ENCODE results near the gene FN3KRP.
"Not testable (repeated sequence)": the region's sequence is repeated elsewhere in the genome, so short reads cannot be mapped to it uniquely, and the experiment has no call there.

The FN3KRP gene

DNA sequence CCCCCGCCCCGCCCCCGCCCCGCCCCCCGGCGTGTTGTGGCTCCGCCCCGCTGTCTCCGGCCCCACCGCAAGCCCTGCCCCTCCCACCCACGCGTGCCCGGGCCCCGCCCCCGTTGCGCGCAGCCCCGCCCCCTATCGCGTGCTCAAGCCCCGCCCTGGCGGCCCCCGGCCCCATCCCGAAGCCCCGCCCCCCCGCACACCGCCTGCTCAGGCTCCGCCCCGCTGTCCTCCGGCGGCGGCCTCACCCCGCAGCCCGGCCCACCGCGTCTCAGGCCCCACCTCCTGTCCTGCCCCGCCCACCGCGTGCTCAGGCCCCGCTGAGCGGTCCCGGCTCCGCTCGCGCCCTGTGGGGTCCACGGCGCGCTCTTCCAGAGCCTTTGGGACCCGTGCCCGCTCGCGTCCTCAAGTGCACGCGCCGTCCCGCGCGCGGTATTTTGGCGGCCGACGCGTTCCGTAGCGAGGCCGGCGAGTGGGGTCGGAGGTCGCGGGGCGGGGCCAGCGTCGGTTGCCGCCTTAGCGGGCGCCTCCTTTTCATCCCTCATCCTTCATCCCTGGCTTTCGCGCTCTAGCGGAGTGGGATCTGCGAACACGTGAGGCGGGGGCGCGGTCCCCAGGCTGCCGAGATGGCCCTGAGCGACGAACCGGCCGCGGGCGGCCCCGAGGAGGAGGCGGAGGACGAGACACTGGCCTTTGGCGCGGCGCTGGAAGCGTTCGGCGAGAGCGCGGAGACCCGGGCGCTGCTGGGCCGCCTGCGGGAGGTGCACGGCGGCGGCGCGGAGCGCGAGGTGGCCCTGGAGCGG, 35.3 kb downstream of the FN3KRP start, which contains the start of gene TBCD:
TBCD (plus strand) TSS at position 495 of the 800 bp plus-strand sequence; CDS start at position 624, 129 bp downstream.
- Histone ChIP-seq H3K4me1 (ENCODE audit: control insufficient read depth, insufficient read depth, low read length) (peaks cover 12% of the 10 kb centered on the region), H3K36me3 (ENCODE audit: control insufficient read depth in 2 of 2, insufficient read depth in 2 of 2, low read length in 2 of 2) (peaks cover 0 to 3% of the 10 kb centered on the region in 2 donors), H3K9me3 (ENCODE audit: control insufficient read depth in 2 of 2, low read length in 2 of 2) (no peaks in the 10 kb centered on the region), H3K27ac (ENCODE audit: low read length) (peak within 1 kb of the TSS; percentile 41), H3K9ac (ENCODE audit: low read length in 2 of 2) (peak within 1 kb of the TSS; percentile 8 to 55), H3K4me3 (ENCODE audit: low read length in 2 of 2) (peak within 1 kb of the TSS; percentile 53 to 85), H3K27me3 (ENCODE audit: control insufficient read depth in 1 of 2, insufficient read depth in 2 of 2, low read length in 2 of 2) (no peaks in the 10 kb centered on the region)

GRCh38 chr17:82752371-82753200, 36.1 kb downstream of the FN3KRP start:
- Histone ChIP-seq H3K27ac (ENCODE audit: low read length) (no peak overlapping the region), H3K4me3 (ENCODE audit: low read length in 2 of 2) (peak overlapping the region; percentile 44 to 85), H3K9ac (ENCODE audit: low read length in 2 of 2) (peak overlapping the region; percentile 8 to 55), H3K27me3 (ENCODE audit: control insufficient read depth in 1 of 2, insufficient read depth in 2 of 2, low read length in 2 of 2) (no peaks in the 10 kb centered on the region), H3K36me3 (ENCODE audit: control insufficient read depth in 2 of 2, insufficient read depth in 2 of 2, low read length in 2 of 2) (peaks cover 0 to 3% of the 10 kb centered on the region in 2 donors), H3K4me1 (ENCODE audit: control insufficient read depth, insufficient read depth, low read length) (peaks cover 12% of the 10 kb centered on the region), H3K9me3 (ENCODE audit: control insufficient read depth in 2 of 2, low read length in 2 of 2) (no peaks in the 10 kb centered on the region)

GRCh38 chr17:82753201-82753464, 36.6 kb downstream of the FN3KRP start:
- Histone ChIP-seq H3K36me3 (ENCODE audit: control insufficient read depth in 2 of 2, insufficient read depth in 2 of 2, low read length in 2 of 2) (peaks cover 0 to 3% of the 10 kb centered on the region in 2 donors), H3K9me3 (ENCODE audit: control insufficient read depth in 2 of 2, low read length in 2 of 2) (no peaks in the 10 kb centered on the region), H3K9ac (ENCODE audit: low read length in 2 of 2) (peak overlapping the region in 1 of 2 donors; percentile 8), H3K4me3 (ENCODE audit: low read length in 2 of 2) (peak overlapping the region; percentile 44 to 85), H3K4me1 (ENCODE audit: control insufficient read depth, insufficient read depth, low read length) (peaks cover 12% of the 10 kb centered on the region), H3K27me3 (ENCODE audit: control insufficient read depth in 1 of 2, insufficient read depth in 2 of 2, low read length in 2 of 2) (no peaks in the 10 kb centered on the region), H3K27ac (ENCODE audit: low read length) (no peak overlapping the region)

DNA sequence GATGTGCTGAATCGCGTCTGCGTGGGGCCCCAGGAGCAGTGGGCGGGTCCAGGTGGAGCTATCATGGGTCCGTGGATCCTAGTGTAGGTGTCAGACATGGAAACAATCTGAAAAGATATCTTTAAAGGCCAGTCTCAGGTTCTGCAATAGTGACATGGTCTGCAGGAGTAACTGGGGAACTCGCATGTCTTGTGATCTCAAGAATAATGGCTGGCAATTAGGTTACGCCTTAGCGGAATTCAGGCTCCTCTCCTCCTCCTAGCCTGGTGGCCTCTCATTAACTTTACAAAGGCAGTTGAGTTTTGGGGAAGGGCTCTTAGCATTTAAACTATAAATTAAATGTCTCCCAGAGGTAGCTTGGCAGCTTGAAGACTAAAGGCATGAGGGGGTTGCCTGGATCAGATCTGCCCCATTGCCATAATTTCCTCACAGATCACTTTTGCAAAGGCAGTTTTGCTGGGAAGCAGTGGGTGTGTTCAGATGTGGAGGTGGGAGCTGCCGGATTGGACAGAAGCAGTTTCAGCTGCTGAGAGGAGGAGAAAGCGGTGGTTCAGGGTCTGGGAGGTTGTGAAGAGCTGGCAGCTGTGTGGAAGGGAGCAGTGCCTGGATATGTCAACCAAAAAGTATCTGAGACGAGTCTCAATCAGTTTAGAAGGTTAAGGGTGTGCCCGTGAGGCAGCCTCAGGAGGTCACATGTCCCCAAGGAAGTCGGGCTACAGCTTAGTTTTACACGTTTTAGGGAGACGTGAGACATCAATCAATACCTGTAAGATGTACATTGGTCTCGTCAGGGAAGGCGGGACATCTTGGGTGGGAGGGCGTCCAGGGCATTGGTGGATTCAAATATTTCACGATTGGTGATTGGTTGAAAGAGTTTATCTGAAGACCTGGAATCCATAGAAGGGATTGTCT, 38.0 kb downstream of the FN3KRP start:
- Histone ChIP-seq H3K36me3 (ENCODE audit: control insufficient read depth in 2 of 2, insufficient read depth in 2 of 2, low read length in 2 of 2) (no peaks in the 10 kb centered on the region), H3K9me3 (ENCODE audit: control insufficient read depth in 2 of 2, low read length in 2 of 2) (no peaks in the 10 kb centered on the region), H3K27ac (ENCODE audit: low read length) (no peak overlapping the region), H3K27me3 (ENCODE audit: control insufficient read depth in 1 of 2, insufficient read depth in 2 of 2, low read length in 2 of 2) (no peaks in the 10 kb centered on the region), H3K9ac (ENCODE audit: low read length in 2 of 2) (no peak overlapping the region), H3K4me1 (ENCODE audit: control insufficient read depth, insufficient read depth, low read length) (peaks cover 12% of the 10 kb centered on the region), H3K4me3 (ENCODE audit: low read length in 2 of 2) (no peak overlapping the region)

DNA sequence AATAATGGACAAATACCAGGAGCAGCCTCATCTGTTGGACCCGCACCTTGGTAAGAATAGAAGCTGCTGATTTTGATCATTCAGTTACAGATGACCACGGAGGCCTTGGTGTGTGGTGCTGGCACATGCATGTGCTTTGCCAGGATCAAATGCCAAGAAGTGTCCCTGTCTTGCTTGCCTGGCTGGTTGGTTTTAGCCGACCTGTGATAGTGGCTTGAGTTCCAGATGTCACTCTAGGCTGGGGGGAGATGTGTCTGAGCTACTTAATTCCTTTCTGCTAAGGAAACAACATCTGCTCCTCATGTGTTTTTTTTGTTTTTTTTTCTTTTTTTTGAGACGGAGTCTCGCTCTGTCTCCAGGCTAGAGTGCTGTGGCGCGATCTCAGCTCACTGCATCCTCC, 39.7 kb downstream of the FN3KRP start:
- Histone ChIP-seq H3K4me3 (ENCODE audit: low read length in 2 of 2) (no peak overlapping the region), H3K9ac (ENCODE audit: low read length in 2 of 2) (no peak overlapping the region), H3K27me3 (ENCODE audit: control insufficient read depth in 1 of 2, insufficient read depth in 2 of 2, low read length in 2 of 2) (no peaks in the 10 kb centered on the region), H3K4me1 (ENCODE audit: control insufficient read depth, insufficient read depth, low read length) (peaks cover 10% of the 10 kb centered on the region), H3K36me3 (ENCODE audit: control insufficient read depth in 2 of 2, insufficient read depth in 2 of 2, low read length in 2 of 2) (no peaks in the 10 kb centered on the region), H3K9me3 (ENCODE audit: control insufficient read depth in 2 of 2, low read length in 2 of 2) (no peaks in the 10 kb centered on the region), H3K27ac (ENCODE audit: low read length) (no peak overlapping the region)

GRCh38 chr17:82765371-82765770, 48.9 kb downstream of the FN3KRP start:
- no peaks in the 10 kb centered on the region for H3K9me3 ChIP-seq (ENCODE audit: control insufficient read depth in 2 of 2, low read length in 2 of 2)
- H3K4me3 ChIP-seq (ENCODE audit: low read length in 2 of 2) = no peak overlapping the region
- no peak overlapping the region for H3K9ac ChIP-seq (ENCODE audit: low read length in 2 of 2)
- H3K27me3 ChIP-seq (ENCODE audit: control insufficient read depth in 1 of 2, insufficient read depth in 2 of 2, low read length in 2 of 2) = no peaks in the 10 kb centered on the region
- H3K36me3 ChIP-seq (ENCODE audit: control insufficient read depth in 2 of 2, insufficient read depth in 2 of 2, low read length in 2 of 2) = peaks cover 22 to 29% of the 10 kb centered on the region in 2 donors
- H3K27ac ChIP-seq (ENCODE audit: low read length) = no peak overlapping the region
- H3K4me1 ChIP-seq (ENCODE audit: control insufficient read depth, insufficient read depth, low read length) = no peaks in the 10 kb centered on the region

DNA sequence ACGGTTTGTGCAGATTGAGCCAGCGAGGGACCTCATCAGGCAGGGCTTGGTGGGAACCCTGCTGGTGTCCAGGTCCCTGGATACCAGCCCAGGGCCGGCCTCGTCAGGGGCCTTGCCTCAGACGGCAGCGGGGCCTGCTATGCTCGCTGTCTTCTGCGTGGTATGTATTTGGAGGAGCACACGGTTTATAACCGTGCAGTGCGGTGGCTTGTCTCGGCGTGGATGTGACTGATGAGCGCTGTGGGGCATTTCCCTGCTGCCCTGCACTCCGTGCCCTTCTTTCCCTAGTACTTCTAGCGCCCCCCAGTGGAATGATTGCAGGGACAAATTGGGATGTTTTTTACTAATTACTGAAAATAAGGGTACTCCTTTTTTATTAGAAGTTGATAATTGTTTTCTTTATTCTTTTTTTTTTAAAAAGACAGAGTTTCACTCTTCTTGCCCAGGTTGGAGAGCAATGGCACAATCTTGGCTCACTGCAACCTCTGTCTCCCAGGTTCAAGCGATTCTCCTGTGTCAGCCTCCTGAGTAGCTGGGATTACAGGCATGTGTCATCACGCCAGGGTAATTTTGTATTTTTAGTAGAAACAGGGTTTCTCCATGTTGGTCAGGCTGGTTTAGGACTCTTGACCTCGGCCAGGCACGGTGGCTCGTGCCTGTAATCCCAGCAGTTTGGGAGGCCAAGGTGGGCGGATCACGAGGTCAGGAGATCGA, 50.7 kb downstream of the FN3KRP start:
- Histone ChIP-seq H3K4me3 (ENCODE audit: low read length in 2 of 2) (no peak overlapping the region), H3K4me1 (ENCODE audit: control insufficient read depth, insufficient read depth, low read length) (no peaks in the 10 kb centered on the region), H3K9ac (ENCODE audit: low read length in 2 of 2) (no peak overlapping the region), H3K27me3 (ENCODE audit: control insufficient read depth in 1 of 2, insufficient read depth in 2 of 2, low read length in 2 of 2) (no peaks in the 10 kb centered on the region), H3K36me3 (ENCODE audit: control insufficient read depth in 2 of 2, insufficient read depth in 2 of 2, low read length in 2 of 2) (peaks cover 21 to 31% of the 10 kb centered on the region in 2 donors), H3K27ac (ENCODE audit: low read length) (no peak overlapping the region), H3K9me3 (ENCODE audit: control insufficient read depth in 2 of 2, low read length in 2 of 2) (no peaks in the 10 kb centered on the region)

DNA sequence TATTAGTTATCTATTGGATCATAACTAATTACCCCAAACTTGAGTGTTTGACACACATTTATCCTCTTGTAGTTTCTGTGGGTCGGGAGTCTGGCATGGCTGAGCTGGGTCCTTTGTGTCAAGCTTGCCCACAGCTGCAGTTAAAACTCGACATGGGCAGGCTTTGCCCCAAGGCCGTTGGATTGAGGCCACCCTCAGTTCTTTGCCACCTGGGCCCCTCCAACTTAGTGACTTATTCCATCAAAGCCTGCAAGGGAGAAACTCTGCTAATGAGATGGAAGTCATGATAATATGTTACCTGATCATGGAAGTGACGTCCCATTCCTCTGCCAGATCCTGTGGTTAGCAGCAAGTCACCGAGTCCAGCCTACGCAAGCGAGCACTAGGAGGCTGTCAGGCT, 52.5 kb downstream of the FN3KRP start:
- no peaks in the 10 kb centered on the region for H3K9me3 ChIP-seq (ENCODE audit: control insufficient read depth in 2 of 2, low read length in 2 of 2)
- no peaks in the 10 kb centered on the region for H3K4me1 ChIP-seq (ENCODE audit: control insufficient read depth, insufficient read depth, low read length)
- H3K27ac ChIP-seq (ENCODE audit: low read length) = no peak overlapping the region
- no peaks in the 10 kb centered on the region for H3K27me3 ChIP-seq (ENCODE audit: control insufficient read depth in 1 of 2, insufficient read depth in 2 of 2, low read length in 2 of 2)
- H3K36me3 ChIP-seq (ENCODE audit: control insufficient read depth in 2 of 2, insufficient read depth in 2 of 2, low read length in 2 of 2) = peaks cover 28 to 36% of the 10 kb centered on the region in 2 donors
- H3K9ac ChIP-seq (ENCODE audit: low read length in 2 of 2) = no peak overlapping the region
- no peak overlapping the region for H3K4me3 ChIP-seq (ENCODE audit: low read length in 2 of 2)

- H3K27me3 ChIP-seq (ENCODE audit: control insufficient read depth in 1 of 2, insufficient read depth in 2 of 2, low read length in 2 of 2) = no peaks in the 10 kb centered on the region
- H3K4me3 ChIP-seq (ENCODE audit: low read length in 2 of 2) = no peak overlapping the region
- peaks cover 28 to 35% of the 10 kb centered on the region in 2 donors for H3K36me3 ChIP-seq (ENCODE audit: control insufficient read depth in 2 of 2, insufficient read depth in 2 of 2, low read length in 2 of 2)
- no peak overlapping the region for H3K27ac ChIP-seq (ENCODE audit: low read length)
- no peaks in the 10 kb centered on the region for H3K9me3 ChIP-seq (ENCODE audit: control insufficient read depth in 2 of 2, low read length in 2 of 2)
- H3K9ac ChIP-seq (ENCODE audit: low read length in 2 of 2) = no peak overlapping the region
- peaks cover 6% of the 10 kb centered on the region for H3K4me1 ChIP-seq (ENCODE audit: control insufficient read depth, insufficient read depth, low read length)
Observed at GRCh38 chr17:82772026-82772425, 55.5 kb downstream of the FN3KRP start.

DNA sequence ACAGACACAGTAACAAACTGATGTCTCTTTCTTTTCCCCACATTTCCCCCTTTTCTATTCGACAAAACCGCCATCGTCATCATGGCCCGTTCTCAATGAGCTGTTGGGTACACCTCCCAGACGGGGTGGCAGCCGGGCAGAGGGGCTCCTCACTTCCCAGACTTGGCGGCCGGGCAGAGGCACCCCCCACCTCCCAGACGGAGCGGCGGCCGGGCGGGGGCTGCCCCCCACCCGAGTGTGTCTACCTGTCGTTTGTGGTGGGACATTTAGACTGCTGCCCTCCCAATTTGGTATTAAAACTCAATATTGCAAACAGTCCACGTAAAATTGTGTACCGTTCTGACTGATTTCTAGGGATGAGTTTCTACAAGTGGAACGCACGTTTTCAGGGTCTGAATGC, 58.0 kb downstream of the FN3KRP start:
- Histone ChIP-seq H3K36me3 (ENCODE audit: control insufficient read depth in 2 of 2, insufficient read depth in 2 of 2, low read length in 2 of 2) (peaks cover 14 to 20% of the 10 kb centered on the region in 2 donors), H3K4me3 (ENCODE audit: low read length in 2 of 2) (peak overlapping the region in 1 of 2 donors; percentile 59)
- not testable (repeated sequence) for H3K27ac ChIP-seq (ENCODE audit: low read length); H3K9ac ChIP-seq (ENCODE audit: low read length in 2 of 2); H3K27me3 ChIP-seq (ENCODE audit: control insufficient read depth in 1 of 2, insufficient read depth in 2 of 2, low read length in 2 of 2); H3K4me1 ChIP-seq (ENCODE audit: control insufficient read depth, insufficient read depth, low read length); H3K9me3 ChIP-seq (ENCODE audit: control insufficient read depth in 2 of 2, low read length in 2 of 2)

All from stomach smooth muscle (tissue), 2 donors.